ENCODE data around the gene SYT9.

SYT9 gene

DNA sequence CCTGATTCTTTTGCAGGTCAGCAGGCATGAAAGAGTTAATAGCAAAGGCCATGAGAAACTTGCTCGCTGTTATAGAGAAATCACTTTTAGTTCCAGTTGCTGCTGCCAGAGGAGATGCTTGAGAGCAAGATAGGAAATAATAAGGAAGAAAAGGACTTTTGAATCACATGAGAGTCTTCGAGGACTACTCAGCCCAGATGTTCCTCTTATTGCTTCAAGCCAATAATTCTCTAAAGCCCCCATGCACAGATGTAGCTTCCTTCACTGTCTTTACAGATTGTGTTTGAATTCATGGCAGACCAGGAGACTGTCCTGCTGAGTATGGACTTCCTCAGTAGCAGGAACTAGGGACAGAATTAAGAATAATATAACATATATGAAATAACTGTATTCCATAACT is 183.5 kb downstream of the SYT9 start:
- no peak for DNase-seq

DNA sequence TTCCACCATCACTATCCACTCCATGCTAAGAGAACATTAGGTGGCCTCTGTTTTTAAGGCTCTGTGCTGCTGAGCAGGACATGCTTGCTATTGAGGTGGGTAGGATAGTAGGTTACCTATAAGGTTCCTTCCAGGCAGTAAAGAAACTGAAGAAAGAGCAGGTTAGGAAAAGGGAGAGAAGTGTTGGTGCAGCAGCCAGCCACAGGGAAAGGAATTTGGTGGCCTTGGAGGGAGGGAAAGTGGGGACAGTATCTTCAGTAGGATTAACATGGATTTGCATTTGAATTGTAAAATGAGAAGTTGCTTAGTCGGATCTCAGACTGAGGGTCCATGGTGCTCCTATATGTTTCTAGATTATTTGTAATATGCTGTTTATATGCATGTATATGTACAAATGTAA is 184.4 kb downstream of the SYT9 start:
- DNase-seq, result no peak

DNA sequence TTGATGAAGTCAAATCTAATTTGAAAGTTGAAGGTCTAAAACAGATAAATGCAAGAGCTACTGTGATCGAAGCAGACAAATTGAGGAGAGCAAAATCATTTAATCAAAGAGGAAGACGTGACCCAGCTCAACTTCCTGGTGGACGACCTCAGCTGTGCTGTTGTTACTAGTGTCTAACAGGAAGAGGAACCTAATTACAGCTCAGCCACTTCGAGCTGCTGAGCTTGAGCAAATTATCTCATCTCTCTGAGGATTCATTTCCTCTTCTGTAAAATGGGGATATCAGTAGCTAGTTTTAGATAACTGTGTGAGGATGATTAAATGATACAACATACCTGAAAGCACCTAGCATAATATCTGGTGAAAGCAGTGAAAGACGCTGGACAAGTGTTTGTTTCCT is 185.0 kb downstream of the SYT9 start:
- no peak for DNase-seq

DNA sequence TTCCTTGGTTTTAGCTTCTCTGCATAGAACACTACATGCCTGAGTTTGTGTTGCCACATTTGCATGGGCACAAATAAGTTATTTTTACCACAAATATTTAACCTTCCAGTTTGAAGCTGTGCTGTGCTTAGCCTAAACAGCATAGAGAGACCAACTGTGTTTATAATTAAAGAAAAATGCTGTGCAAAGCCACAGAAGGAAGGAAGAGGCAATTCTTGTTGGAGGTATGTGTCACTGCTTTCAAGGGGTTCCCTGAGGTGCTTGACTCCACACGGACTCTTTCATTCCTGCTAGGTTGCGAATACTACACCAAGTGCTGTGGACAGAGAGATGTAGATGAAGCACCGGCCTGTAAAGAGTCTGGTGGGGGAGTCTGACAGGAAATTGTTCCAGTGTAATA is 186.0 kb downstream of the SYT9 start:
- no peak for DNase-seq

DNA sequence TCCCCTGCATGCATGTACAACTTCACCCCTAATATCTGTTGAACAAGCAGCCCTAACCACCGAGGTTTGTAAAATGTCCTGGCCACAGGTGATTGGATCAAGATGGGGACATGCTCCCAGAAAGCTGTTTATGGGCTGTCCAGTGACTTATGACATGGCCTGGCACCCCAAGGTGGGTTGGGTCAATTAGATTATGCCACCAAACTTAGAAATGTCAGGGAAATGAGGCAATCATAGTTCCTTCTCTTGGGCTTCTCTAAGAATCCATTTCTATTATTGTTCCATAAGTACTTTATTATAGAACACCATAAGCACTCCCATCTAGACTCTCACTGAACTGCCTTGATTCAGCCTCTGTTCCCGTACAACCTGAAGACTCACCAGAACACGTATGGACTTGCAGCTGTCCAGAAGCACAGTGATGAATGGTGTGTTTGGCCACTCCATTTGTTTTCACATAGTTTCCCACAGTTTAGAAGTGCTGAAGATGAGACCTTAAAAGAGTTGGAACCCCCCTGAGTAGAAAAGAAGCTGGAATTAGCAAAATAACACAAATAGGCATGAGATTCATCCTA is 188.1 kb downstream of the SYT9 start:
- DNase-seq, result no peak

DNA sequence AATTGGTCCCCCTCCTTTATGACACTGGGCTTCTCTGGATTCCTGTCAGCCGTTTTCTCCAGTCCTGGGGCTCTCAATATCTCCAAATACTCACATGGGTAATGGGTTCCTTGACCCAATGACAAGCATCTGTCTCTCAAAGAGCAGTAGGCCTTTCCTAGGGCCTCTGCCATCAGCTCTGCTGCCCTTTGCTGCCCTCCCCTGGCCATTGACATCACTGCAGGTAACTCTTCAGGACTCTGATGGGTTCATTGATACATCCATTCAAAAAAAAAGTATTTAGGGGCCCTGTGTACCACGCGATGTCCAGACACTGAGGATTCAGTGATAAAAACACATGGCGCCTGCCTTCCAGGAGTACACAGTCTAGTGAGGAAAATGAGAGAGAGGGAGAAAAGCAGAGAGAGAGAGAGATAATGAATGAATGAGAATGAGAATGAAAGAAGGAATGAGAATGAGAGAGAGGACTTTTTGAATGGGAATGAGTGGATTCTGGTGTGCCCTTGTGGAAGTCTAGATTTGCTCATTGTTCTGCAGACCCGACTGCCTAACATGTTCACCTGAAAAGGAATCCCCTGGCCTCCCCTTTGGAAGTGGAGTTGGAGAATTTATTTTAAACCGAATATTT is 191.0 kb downstream of the SYT9 start:
- DNase-seq, result peak; percentile 18

DNA sequence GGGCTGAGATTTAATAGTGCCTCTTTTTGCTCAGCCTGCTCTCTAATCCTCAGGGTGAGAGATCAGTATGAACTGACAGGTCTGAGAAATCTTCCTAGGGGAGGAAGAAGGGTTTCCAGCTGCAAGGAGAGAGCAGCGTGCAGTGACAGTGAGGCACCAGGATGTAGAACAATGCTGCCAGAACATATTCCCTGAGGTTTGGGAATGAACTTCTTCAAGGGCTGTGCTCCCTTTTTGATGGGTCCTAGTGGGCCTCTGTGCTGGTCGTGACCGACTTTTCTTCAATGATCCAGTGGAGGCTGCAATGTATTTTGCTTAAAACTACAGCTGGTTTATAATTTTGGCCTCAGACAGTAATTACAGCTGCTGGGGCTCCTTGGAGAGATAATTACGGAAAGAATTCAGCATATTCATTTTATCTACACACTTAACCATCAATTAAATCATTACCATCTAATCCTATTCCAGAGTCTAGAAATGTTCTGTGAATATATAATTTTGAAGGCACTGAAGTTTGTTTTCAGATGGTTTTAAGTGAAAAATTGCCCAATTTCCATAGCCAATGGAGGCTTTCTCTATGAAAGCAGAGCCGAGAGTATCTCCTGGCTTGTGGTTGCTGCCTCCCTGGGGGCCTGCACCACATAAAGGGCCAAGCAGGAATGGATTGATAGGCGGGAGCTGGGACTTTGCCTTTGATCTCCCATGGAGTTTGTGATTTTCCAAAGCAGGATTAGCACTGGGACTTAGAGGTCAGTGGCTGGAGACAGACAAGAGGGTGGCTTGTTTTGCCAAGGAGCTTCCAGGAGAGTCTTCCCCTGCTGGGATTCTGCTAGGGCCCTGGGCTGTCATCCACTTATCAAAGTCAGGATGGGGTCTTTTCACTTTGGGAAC is 192.6 kb downstream of the SYT9 start:
- no peak for DNase-seq

DNA sequence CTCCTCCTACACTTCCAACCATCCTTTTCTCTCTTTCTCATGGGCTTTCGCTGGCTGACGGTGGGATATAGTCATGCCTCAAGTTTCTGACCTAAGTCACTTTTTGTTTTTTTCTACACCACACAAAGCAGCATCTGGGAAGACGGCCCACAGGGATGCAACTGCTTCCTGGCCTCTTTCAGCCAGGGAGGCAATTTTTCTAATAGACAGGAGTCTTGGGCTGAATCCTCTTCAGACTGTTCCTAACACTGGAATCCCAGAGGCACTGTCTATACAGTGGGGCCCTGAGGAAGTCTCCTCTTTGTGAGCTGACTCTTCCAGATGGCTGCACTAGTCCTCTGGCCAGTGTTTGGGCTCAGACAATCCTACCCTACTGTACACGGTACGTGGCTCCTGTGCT is 193.9 kb downstream of the SYT9 start:
- no peak for DNase-seq

DNA sequence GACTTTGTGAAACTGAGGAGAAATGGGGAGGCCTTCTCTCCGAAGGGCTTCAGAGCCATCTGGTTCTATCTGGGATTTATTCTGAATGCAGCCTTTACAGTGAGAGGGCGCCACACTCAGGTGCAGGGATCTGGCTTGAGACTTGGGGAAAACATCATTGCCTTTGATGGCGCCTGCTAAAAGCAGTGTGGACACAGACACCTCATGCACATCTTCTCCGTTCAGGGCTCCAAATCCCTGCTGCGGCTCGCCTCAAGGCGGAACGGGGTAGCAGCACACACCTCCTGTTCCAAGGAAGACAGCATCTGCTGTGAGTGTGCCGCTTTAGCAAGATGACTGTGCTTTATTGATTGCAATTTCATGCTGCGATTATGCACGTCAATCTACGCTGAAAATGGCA is 196.5 kb downstream of the SYT9 start:
- no peak for DNase-seq

DNA sequence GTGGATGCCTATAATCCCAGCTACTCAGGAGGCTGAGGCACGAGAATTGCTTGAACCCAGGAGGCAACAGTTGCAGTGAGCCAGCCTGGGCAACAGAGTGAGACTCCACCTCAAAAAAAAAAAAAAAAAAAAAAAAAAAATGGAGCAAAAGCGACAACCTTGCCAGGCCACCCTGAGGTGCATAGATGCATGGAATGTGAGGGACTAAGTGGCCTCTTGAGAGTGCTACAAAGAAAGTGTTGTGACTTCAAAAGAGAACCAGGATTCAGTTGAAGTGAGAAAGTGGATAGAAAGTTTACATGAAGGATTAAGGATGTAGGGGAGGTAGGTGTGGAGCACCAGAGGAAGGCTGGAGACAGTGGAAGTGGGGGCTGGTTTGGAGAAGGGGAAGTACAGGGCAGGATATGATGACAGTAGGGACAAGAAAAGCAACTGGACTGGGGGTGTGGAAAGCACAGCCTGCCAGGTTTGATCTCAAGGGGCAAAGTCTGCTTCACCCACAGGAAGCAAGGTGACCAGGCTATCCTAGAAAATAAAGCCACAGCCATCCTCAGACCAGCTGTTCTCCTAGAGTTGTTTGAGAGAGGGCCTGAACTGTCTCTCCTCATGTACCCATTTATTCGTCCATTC is 197.6 kb downstream of the SYT9 start:
- DNase-seq, result no peak

DNA sequence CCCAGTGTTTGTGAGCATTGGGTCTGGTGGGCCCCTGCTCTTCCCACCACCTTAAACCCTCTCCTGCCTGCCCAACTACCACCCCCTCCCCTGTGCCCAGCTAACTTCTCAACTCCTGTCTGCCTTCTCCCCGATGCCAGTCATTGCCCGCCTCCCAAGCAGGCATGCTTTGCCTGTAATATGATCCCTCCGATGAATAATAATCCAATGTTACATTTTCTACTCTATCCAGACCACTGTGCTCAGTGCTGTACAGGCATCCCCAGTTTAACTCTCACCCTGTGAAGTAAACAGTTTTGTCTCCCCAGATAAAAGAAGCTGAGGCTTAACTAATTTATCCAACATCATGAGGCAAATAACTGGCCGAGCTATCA is 198.1 kb downstream of the SYT9 start:
- DNase-seq, result no peak

DNA sequence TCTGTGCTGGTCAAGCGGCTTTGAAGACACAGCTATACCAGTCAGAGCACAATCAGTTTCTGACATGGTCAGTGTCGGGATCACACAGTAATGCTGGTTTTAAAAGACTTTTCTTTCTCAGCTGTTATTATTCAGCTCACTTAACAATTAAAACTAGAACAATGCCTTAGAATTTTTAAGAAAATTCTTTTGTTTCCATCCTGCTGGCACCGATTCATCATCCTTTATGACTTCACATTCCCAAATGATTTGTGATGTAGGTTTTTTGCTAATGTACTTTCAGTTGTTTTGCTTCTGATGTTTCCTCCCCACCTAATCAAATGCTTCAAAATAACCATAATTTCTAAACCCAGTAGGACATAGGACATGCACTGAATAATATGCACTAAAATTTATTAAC is 199.1 kb downstream of the SYT9 start:
- no peak for DNase-seq

DNA sequence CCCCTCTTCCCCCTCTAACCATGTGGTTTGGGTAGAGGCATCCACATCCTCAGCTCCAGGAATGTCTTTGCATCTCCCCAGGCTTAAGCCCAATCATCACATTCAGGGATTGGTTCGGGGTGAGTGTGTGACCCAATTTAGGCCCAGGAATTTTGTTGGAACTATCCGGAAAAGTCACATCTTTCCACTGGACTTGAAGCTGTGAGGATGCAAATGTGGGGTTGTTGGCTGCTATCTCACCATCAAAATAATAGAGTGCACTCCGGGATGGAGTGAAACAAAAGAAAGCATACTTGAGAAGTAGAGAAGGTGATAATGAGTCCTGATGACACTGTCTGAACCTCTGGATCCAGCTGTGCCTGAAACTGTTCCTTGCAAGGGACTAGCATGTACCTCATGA is 199.8 kb downstream of the SYT9 start:
- no peak for DNase-seq

DNA sequence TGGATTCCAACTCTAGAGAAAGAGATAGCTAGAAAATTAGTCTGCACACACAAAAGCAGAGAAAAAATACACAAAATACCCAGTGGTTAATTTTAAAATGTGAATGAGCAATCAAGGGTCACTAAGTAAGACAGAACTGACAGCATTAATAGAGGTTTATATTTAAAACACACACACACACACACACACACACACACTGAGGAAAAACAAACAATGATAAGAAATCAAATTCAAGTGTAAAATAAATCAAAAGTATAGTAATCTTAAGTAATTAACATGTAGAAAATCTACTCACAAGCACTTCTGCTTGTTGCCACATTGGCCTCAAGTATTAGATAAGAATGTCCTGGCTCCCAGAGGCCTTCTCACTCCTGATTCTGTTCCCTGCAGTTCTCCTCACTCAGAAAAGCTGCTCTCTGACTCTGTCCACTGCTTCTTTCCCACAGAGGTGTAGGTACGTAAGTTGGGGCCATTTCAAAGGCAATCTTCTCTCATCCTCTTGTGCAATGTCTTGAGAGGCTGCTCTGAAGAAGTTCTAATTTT is 200.3 kb downstream of the SYT9 start:
- no peak for DNase-seq

DNA sequence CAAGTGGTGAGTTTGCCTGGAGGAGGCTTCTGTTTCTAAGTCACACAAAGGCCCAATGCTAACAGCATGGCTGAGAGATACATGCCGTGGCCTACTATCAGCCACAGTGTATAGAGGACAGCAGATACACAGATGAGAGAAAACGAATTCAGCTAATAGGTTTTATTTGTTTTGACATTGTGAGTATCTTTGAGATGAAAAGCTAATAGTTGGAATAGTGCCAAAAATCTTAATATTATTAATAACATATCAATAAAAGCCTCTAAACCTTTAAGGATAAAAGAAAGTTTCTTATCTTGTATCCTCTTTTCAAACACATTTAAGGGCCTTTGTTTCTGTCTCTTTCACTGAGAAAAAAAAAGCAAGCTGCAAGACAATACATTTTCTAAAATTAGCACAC is 203.2 kb downstream of the SYT9 start:
- no peak for DNase-seq

DNA sequence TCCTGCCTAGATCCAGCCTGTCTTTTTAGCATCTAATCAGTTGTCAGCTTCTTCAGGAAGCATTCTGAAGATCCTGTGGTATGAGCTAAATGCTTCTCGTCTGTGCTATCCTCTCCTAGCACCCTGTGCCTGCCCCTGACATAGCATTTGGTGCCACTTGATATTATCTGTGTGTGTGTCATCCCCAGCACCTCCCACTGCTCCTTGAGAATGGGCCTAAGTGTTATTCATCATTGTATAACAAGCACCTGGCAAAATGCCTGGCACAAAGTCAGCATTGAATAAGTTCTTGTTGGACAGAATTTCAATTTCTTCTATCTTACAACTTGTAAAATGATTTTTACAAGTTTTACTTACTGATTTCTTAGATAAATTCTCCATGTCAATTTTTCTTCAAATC is 205.5 kb downstream of the SYT9 start:
- DNase-seq, result no peak

DNA sequence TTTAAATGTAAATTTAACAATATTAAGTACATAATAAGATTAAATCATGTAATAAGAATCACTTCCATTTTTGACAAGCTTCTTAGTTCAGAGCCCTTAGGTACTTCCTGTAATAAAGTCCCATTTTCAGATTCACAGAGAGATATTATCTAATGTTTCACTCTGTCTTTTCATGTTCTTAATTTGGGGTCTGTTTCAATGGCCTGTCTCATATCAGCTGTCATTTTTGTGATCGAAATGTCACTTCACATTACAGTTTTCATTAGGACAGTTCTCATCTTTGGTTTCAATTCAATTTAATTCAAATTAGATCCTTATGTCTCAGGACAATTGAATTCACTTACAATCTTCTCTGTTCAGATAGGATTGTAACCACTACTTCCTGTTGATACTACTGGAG is 211.0 kb downstream of the SYT9 start:
- DNase-seq, result no peak

DNA sequence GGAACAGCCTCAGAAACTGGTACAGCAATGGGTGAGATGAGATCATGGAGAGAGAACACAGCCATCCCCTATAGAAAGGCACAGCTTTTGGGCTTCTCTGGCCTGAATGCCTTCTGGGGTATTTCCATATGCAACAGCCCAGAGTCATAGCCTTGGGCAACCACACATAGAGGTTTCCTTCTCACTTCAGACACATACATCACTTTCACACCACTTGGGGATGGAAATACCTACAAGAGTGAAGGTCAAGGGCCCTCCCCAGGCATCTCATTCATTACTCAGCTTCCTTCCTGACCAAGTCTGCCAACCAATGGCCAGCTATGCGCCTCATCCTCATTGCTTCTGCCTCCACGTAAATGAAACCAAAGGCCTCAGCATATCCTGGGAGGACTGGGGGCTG is 215.9 kb downstream of the SYT9 start:
- no peak for DNase-seq

DNA sequence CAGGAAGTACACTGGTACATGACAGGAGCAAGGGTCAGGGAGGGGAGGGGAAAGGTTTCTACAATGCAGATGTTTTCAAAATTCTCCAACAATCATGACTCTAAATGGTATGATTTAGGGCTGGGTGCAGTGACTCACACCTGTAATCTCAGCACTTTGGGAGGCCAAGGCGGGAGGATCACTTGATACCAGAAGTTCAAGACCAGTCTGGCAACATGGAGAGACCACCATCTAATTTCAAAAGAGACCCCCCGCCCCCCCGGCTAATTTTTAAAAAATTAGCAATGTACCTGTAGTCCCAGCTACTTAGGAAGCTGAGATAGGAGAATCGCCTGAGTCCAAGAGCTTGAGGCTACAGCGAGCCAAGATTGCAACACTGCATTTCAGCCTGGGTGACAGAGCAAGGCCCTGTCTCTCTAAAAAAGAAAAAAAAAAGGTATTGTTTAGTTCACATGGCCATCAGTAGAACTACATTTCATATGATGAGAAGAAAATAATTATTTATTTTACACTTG is 217.7 kb downstream of the SYT9 start:
- DNase-seq, result no peak

DNA sequence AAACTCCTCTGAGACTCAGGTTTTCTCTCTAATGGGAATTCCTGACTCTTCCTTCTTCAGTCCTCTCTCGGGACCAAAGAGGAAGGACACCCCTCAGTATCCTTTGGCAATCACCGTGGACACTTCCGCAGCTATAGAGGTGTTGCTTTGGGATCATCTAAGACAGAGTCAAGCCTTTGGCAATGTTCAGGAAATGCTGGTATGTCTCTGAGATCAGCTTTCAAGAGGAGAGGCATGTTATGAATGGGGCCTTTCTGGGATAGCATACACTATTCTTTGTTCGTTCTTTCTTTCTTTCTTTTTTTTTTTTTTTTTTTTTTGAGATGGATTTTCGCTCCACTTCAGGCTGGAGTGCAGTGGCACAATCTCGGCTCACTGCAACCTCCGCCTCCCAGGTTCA is 219.4 kb downstream of the SYT9 start:
- DNase-seq, result no peak

DNA sequence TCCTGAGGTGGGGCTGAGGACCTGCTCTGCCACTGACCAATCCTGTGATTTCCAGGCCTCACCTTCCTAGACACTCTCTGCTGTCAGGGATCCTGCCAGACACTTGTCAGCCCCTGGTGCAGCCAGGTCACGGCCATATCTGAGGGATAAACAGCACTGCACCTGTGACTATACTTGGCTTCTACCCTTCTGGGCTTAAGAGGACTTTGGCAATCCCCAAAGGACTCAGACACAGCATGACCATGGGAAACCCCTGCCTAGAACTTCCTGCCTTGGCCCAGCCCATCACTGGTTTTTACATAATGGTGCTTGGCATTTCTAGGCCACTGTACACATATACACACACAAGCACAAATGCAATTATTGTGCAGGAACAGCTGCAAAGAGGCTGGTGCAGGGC is 222.0 kb downstream of the SYT9 start:
- no peak for DNase-seq

DNA sequence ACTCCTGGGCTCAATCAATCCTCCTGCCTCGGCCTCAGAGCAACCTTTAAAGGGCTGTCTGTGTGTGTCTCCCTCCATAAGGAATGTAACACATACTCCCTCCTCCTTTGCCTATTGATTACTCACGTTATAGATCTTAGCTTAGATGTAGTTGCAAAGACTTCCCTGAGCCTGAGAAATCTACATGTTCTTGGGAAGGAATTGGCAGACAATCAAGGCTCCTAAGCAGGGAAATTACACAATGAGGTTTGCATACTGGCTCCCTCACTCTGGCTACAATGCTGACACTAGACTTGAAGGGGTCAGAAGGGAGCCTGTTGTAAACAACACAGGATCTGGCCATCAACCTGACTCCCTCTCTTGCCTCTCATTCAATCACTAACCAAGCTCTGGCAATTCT is 228.4 kb downstream of the SYT9 start:
- no peak for DNase-seq

DNA sequence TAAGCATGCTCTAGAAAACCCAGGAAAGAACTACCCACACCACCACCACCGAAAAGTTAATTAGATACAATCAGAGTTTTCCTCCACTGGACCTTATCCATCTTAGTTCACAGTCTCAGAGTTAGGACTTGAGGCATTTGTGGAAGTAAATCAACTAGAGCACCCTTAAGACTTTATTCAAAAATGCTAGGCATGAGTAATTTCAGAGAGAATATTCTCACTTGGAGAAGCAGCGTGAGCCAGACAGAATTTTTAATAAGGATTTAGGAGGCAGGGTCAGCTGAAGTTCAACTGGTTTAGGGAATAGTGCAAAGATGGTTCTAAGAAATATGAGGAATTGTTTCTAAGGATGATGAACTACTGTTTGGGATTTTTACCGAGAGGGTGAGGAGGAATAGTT is 232.4 kb downstream of the SYT9 start:
- DNase-seq, result no peak
